Right lobe of liver (tissue), 6 donors: ENCODE measurements around the gene TXNDC9. TPM values are rescaled to one million over a fixed set of nuclear protein-coding genes. Genes with fewer than 3 reads are reported as not detected.
"Not testable (repeated sequence)": the region's sequence is repeated elsewhere in the genome, so short reads cannot be mapped to it uniquely, and the experiment has no call there.

Source experiments
- ATAC-seq, 4 donors: fragments of 200-7000 bp; cut with Tn5 transposase; one replicate each; pipeline ENCODE4 v1.9.1; 2020; ENCODE audit warnings: mild to moderate bottlenecking in 4 of 4, moderate library complexity in 4 of 4
- DNase-seq, 3 donors: peaks; one replicate each; pipeline ENCODE4 v3.0.0-alpha.2; 2020
- H3K27ac ChIP-seq, 3 donors: fragments of 200-600 bp; one replicate each; pipeline ENCODE4 v1.8.0; 2022
- H3K27me3 ChIP-seq, 2 donors: fragments of 200-600 bp; one replicate each; pipeline ENCODE4 v1.8.0; 2022
- H3K36me3 ChIP-seq, 4 donors: fragments of 200-600 bp; sonication (generic) in 1 of 4; one replicate each; pipeline versions ENCODE4 v1.5.1 to v1.8.0; 2017 to 2022; ENCODE audit warnings: control low read depth in 1 of 4
- H3K4me1 ChIP-seq, 4 donors: fragments of 200-600 bp; sonication (generic) in 1 of 4; one replicate each; pipeline versions ENCODE4 v1.5.1 to v1.8.0; 2017 to 2022; ENCODE audit warnings: control low read depth in 1 of 4
- H3K4me3 ChIP-seq, 3 donors: fragments of 200-600 bp; one replicate each; pipeline ENCODE4 v1.8.0; 2022
- H3K9me3 ChIP-seq, 4 donors: fragments of 200-600 bp; sonication (generic) in 1 of 4; one replicate each; pipeline versions ENCODE4 v1.5.1 to v1.8.0; 2017 to 2022; ENCODE audit warnings: control low read depth in 1 of 4
- CTCF ChIP-seq, 4 donors: fragments of 200-600 bp in 3 of 4; fragments of 450-650 bp in 1 of 4; IDR thresholded peaks; one replicate each; pipeline versions ENCODE4 v1.5.1 to v1.8.0; 2016 to 2022; ENCODE audit warnings: antibody characterized with exemption in 4 of 4, mild to moderate bottlenecking in 2 of 4
- POLR2A ChIP-seq: fragments of 450-650 bp; IDR thresholded peaks from one replicate; pipeline ENCODE4 v1.6.1; 2017; ENCODE audit warnings: antibody characterized with exemption, mild to moderate bottlenecking
- WGBS: methylation state at CpG from one replicate; pipeline ENCODE4 v1.1.6; 2018; ENCODE audit warnings: low coverage, low lambda C conversion rate; ENCODE audit not compliant: insufficient coverage; ENCODE audit errors: missing lambda C conversion rate; 5-methylcytosine and 5-hydroxymethylcytosine counted together
- intact Hi-C, 2 donors: fragments of 100-400 bp; cut with DNase I; formaldehyde crosslinking; loops; one replicate each; pipeline versions ENCODE4 v1.11.2 to v1.14.1; 2022
- total RNA-seq, 6 experiments: library from RNA; depleted of rRNA in 2 of 6; stranded (reverse); fragments of >200 nt in 2 of 6; fragmentation: NEBNext Ultra II Directional in 3 of 6; extraction: Animal tissue kit (Norgen Biotek cat#: 25700) in 3 of 6; gene quantifications; one replicate each; pipeline versions ENCODE4 v1.1.0 to v1.2.4, GENCODE V29; 2016 to 2023
- donor health status: DM: no; HTN: yes; CAD: no.
- donor health status: DM: no; HTN: no; CAD: no.
- donor health status: DM: no; HTN: no; CAD: no.
- donor health status: DM: no; HTN: yes; CAD: no.
- donor health status: DM: no; HTN: yes; CAD: no.

TXNDC9 gene
- total RNA-seq, 6 experiments from 2014 or later = 10.9 to 33.1 (median 14.1) TPM

DNA sequence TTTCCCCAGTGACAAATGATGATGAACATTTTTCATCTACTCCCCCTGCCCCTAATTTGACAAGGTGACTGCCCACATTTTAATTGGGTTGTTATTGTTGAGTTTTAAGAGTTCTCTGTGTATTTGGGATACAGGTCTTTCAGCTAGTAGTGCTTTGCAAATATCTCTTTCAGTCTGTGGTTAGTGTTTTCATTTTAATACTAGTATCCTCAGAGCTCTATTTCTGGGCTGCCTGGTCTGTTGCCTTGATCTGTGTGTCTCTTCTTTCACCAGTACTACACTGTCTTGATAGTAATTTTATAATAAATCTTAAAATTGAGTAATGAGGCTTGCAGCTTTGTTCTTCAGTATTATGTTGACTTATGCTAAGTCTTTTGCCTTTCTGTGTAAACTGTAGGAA is 20.7 kb upstream of the TXNDC9 start:
- peaks cover 0 to 2% (median 0%) of the 10 kb centered on the region in 4 donors for H3K36me3 ChIP-seq
- no peaks in the 10 kb centered on the region for H3K9me3 ChIP-seq
- intact Hi-C loops = no loop called here
- no peak for ATAC-seq
- H3K27ac ChIP-seq = no peak overlapping the region
- no peak for TF ChIP-seq POLR2A
- no peak for TF ChIP-seq CTCF (IDR thresholded peaks at IDR 0.05)
- DNase-seq = no peak
- no peak overlapping the region for H3K4me3 ChIP-seq
- no peaks in the 10 kb centered on the region for H3K4me1 ChIP-seq
- no peaks in the 10 kb centered on the region for H3K27me3 ChIP-seq

DNA sequence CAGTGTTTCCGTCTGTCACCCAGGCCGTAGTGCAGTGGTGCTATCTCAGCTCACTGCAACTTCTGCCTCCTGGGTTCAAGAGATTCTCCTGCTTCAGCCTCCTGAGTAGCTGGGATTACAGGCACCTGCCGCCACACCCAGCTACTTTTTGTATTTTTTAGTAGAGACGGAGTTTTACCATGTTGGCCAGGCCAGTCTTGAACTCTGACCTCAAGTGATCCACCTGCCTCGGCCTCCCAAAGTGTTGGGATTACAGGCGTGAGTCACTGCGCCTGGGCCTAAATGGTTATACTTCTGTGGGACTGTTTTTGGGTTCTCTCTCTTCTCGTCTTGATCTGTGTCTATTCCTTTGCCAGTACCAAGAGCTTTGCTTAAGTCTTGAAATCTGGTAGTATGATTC is 18.7 kb upstream of the TXNDC9 start:
- H3K9me3 ChIP-seq, intact Hi-C loops, H3K36me3 ChIP-seq, ATAC-seq, DNase-seq, H3K27ac ChIP-seq, H3K27me3 ChIP-seq, H3K4me1 ChIP-seq, H3K4me3 ChIP-seq: not testable (repeated sequence)
- WGBS = 93% methylated on average over 8 of the region's 8 CpGs

DNA sequence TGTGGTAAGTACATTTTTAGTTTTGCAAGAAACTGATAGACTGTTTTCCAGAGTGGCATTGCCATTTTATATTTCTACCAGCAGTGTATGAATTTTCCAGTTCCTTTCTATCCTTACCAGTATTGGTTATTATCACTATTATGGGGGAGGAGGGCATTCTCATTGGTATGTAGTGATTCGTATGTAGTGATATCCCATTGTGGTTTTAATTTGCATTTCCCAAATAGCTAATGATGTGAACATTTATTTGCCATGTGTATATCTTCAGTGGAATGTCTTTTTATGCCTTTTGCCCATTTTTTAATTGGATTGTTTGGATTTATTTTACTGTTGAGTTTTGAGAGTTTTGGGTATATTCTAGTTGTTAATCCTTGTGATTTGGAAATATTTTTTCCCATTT is 17.9 kb upstream of the TXNDC9 start:
- no peak for DNase-seq
- H3K27ac ChIP-seq = no peak overlapping the region
- intact Hi-C loops = no loop called here
- no peak for ATAC-seq
- H3K4me1 ChIP-seq = no peaks in the 10 kb centered on the region
- TF ChIP-seq CTCF (IDR thresholded peaks at IDR 0.05) = no peak
- TF ChIP-seq POLR2A = no peak
- no peak overlapping the region for H3K4me3 ChIP-seq
- H3K36me3 ChIP-seq = no peaks in the 10 kb centered on the region
- 100% methylated on average over 1 of the region's 1 CpG for WGBS
- H3K9me3 ChIP-seq = no peaks in the 10 kb centered on the region
- H3K27me3 ChIP-seq = no peaks in the 10 kb centered on the region

DNA sequence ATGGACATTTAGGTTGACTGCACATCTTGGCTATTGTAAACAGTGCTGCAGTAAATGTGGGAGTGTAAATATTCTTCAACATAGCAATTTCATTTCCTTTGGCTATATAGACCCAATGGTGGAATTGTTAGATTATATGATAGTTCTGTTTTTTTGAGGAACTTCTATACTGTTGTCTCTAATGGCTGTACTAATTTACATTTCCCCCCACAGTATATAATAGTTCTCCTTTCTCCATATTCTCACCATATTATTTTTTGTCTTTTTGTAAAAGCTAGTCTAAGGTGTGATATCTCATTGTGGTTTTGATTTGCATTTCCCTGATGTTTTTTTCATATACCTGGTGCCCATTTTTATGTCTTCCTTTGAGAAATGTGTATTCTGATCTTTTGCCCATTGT is 14.1 kb upstream of the TXNDC9 start:
- Histone ChIP-seq H3K36me3 (no peaks in the 10 kb centered on the region), H3K27me3 (no peaks in the 10 kb centered on the region), H3K4me3 (no peak overlapping the region), H3K9me3 (no peaks in the 10 kb centered on the region), H3K4me1 (no peaks in the 10 kb centered on the region), H3K27ac (no peak overlapping the region)
- TF ChIP-seq CTCF (IDR thresholded peaks at IDR 0.05) (no peak), POLR2A (no peak)
- intact Hi-C loops = no loop called here
- DNase-seq (no peak), ATAC-seq (no peak)

DNA sequence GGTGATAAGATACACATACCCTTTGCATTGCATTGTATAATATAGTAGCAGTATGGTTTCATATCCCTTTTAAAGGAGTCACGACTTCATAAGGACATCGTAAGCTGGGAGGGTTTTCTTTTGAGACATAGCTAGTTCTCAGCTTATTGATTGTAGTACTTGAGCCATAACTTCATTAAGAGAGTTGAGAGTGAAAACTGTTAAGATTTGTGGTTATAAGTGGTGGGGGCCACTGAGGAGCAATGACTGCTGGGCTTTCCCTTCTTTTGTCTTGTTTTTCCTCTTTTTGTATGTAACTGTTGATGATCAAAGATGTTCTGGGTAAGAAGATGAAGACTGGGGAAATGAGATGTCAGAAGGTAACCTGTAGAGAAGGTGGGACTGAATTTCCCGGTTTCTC is 12.0 kb upstream of the TXNDC9 start:
- intact Hi-C loops = no loop called here
- ATAC-seq (no peak), DNase-seq (no peak)
- Histone ChIP-seq H3K27ac (no peak overlapping the region), H3K4me1 (no peaks in the 10 kb centered on the region), H3K27me3 (no peaks in the 10 kb centered on the region), H3K36me3 (no peaks in the 10 kb centered on the region), H3K9me3 (no peaks in the 10 kb centered on the region), H3K4me3 (no peak overlapping the region)
- no peak for TF ChIP-seq CTCF (IDR thresholded peaks at IDR 0.05)
- no peak for TF ChIP-seq POLR2A
- WGBS = 78% methylated on average over 3 of the region's 3 CpGs
